Common myeloid progenitor, CD34-positive (primary cell): ENCODE data around the gene SH2D4B.

ENCODE experiments used
- CTCF ChIA-PET: fragments of 350-600 bp; sonication (Branson Sonifier 250); formaldehyde crosslinking; loops from one replicate; lab custom pipeline; 2021; ENCODE audit warnings: antibody characterized with exemption; lab: Charles Lee
- POLR2A ChIA-PET: fragments of 350-600 bp; sonication (Branson Sonifier 250); formaldehyde crosslinking; loops from one replicate; lab custom pipeline; 2021; ENCODE audit warnings: antibody characterized with exemption; lab: Charles Lee
- DNase-seq, 3 donors: peaks; one replicate each; pipeline versions ENCODE4 v3.0.0 to v3.0.0-alpha.2; 2013
- H3K27ac ChIP-seq, 2 experiments: 1 replicate in 1 of 2; 2 replicates in 1 of 2; pipeline ENCODE4 v1.7.0; 2013; ENCODE audit warnings: inconsistent platforms in 2 of 2, low read length in 2 of 2, mild to moderate bottlenecking in 2 of 2, low read depth in 1 of 2, moderate library complexity in 1 of 2; ENCODE audit not compliant: severe bottlenecking in 2 of 2, insufficient read depth in 1 of 2, poor library complexity in 1 of 2
- H3K27me3 ChIP-seq, 5 experiments: replicated peaks in 2 of 5; 1 replicate in 3 of 5; 2 replicates in 2 of 5; pipeline versions ENCODE4 v1.6.1 to v1.7.0; 2013; ENCODE audit warnings: low read length in 4 of 5, mild to moderate bottlenecking in 2 of 5, moderate library complexity in 2 of 5, inconsistent platforms in 1 of 5; ENCODE audit not compliant: insufficient read depth in 5 of 5, control insufficient read depth in 4 of 5
- H3K36me3 ChIP-seq, 4 experiments: 1 replicate in 2 of 4; 2 replicates in 2 of 4; pipeline versions ENCODE4 v1.6.1 to v1.7.0; 2013; ENCODE audit warnings: low read length in 3 of 4, control low read depth in 1 of 4, mild to moderate bottlenecking in 1 of 4; ENCODE audit not compliant: control insufficient read depth in 4 of 4, insufficient read depth in 4 of 4
- H3K4me1 ChIP-seq, 4 experiments: 1 replicate in 3 of 4; 2 replicates in 1 of 4; pipeline versions ENCODE4 v1.6.1 to v1.7.1; 2013; ENCODE audit warnings: low read length in 3 of 4, mild to moderate bottlenecking in 3 of 4, control low read depth in 1 of 4, inconsistent platforms in 1 of 4, moderate library complexity in 1 of 4; ENCODE audit not compliant: control insufficient read depth in 4 of 4, insufficient read depth in 4 of 4; ENCODE audit errors: control extremely low read depth in 1 of 4
- H3K4me3 ChIP-seq, 7 experiments: 1 replicate in 4 of 7; 2 replicates in 3 of 7; pipeline versions ENCODE4 v1.5.1 to v1.7.0; 2013; ENCODE audit warnings: mild to moderate bottlenecking in 7 of 7, low read length in 6 of 7, moderate library complexity in 6 of 7, inconsistent platforms in 2 of 7, low read depth in 2 of 7, control low read depth in 1 of 7; ENCODE audit not compliant: insufficient read depth in 4 of 7, control insufficient read depth in 1 of 7; ENCODE audit errors: extremely low read depth in 1 of 7
- H3K9me3 ChIP-seq, 5 experiments: 1 replicate in 4 of 5; 2 replicates in 1 of 5; pipeline versions ENCODE4 v1.6.1 to v1.7.1; 2013; ENCODE audit warnings: low read length in 4 of 5, mild to moderate bottlenecking in 2 of 5, inconsistent platforms in 1 of 5, low read depth in 1 of 5, moderate library complexity in 1 of 5; ENCODE audit not compliant: control insufficient read depth in 4 of 5, insufficient read depth in 2 of 5; ENCODE audit errors: control extremely low read depth in 1 of 5
- WGBS: methylation state at CpG from one replicate; pipeline ENCODE4 v1.1.5; 2013; ENCODE audit not compliant: insufficient coverage; 5-methylcytosine and 5-hydroxymethylcytosine counted together

The SH2D4B gene

GRCh38 chr10:80585812-80586211 is 48.1 kb downstream of the SH2D4B start:
- POLR2A ChIA-PET = no interaction called here
- peaks cover 0 to 5% (median under 1%) of the 10 kb centered on the region in 4 experiments for H3K4me1 ChIP-seq
- 88% methylated on average over 15 of the region's 23 CpGs for WGBS
- no peaks in the 10 kb centered on the region for H3K36me3 ChIP-seq
- H3K9me3 ChIP-seq = no peaks in the 10 kb centered on the region
- H3K4me3 ChIP-seq = no peak overlapping the region
- no peak for DNase-seq
- no peak overlapping the region for H3K27ac ChIP-seq
- CTCF ChIA-PET = interaction anchor here (1.3 kb wide), 1 partner anchor 10 kb away, joined by 3 read pairs; no protein-coding TSS in a partner anchor
- no peaks in the 10 kb centered on the region for H3K27me3 ChIP-seq

- WGBS = 81% methylated on average over 5 of the region's 10 CpGs
- H3K9me3 ChIP-seq = no peaks in the 10 kb centered on the region
- H3K4me1 ChIP-seq = peaks cover 0 to 2% (median 0%) of the 10 kb centered on the region in 4 experiments
- ChIA-PET CTCF (interaction anchor here (0.6 to 2.2 kb wide), 2 partner anchors 11 to 22 kb away, joined by 3 to 13 read pairs; no protein-coding TSS in a partner anchor), POLR2A (no interaction called here)
- no peak overlapping the region for H3K4me3 ChIP-seq
- DNase-seq = no peak
- no peaks in the 10 kb centered on the region for H3K27me3 ChIP-seq
- no peaks in the 10 kb centered on the region for H3K36me3 ChIP-seq
- H3K27ac ChIP-seq = no peak overlapping the region
These were observed 50.8 kb downstream of the SH2D4B start for GRCh38 chr10:80588546-80588945.

GRCh38 chr10:80589726-80590373 is 52.1 kb downstream of the SH2D4B start:
- 93% methylated on average over 5 of the region's 5 CpGs for WGBS
- H3K9me3 ChIP-seq = no peaks in the 10 kb centered on the region
- H3K4me1 ChIP-seq = peaks cover 0 to 2% (median 0%) of the 10 kb centered on the region in 4 experiments
- CTCF ChIA-PET = no interaction called here
- no peak for DNase-seq
- POLR2A ChIA-PET = no interaction called here
- no peak overlapping the region for H3K4me3 ChIP-seq
- no peak overlapping the region for H3K27ac ChIP-seq
- no peaks in the 10 kb centered on the region for H3K27me3 ChIP-seq
- H3K36me3 ChIP-seq = no peaks in the 10 kb centered on the region

GRCh38 chr10:80590585-80591125 is 53.0 kb downstream of the SH2D4B start:
- WGBS = no CpG with 5 or more reads among the region's 3 CpGs
- peaks cover 0 to 2% (median 0%) of the 10 kb centered on the region in 4 experiments for H3K4me1 ChIP-seq
- ChIA-PET POLR2A (no interaction called here), CTCF (no interaction called here)
- H3K9me3 ChIP-seq = no peaks in the 10 kb centered on the region
- no peak overlapping the region for H3K27ac ChIP-seq
- H3K4me3 ChIP-seq = no peak overlapping the region
- no peak for DNase-seq
- H3K36me3 ChIP-seq = no peaks in the 10 kb centered on the region
- H3K27me3 ChIP-seq = no peaks in the 10 kb centered on the region

GRCh38 chr10:80596391-80597257 is 58.9 kb downstream of the SH2D4B start:
- H3K27ac ChIP-seq = no peak overlapping the region

GRCh38 chr10:80598084-80598798 is 60.5 kb downstream of the SH2D4B start:
- peak in 1 of 3 donors; percentile 23 for DNase-seq
- Histone ChIP-seq H3K36me3 (no peaks in the 10 kb centered on the region), H3K27ac (no peak overlapping the region), H3K4me3 (no peak overlapping the region), H3K4me1 (peaks cover 0 to 19% (median 0%) of the 10 kb centered on the region in 4 experiments), H3K9me3 (no peaks in the 10 kb centered on the region), H3K27me3 (no peaks in the 10 kb centered on the region)
- ChIA-PET CTCF (interaction anchor here (0.9 to 3.4 kb wide), 9 partner anchors 10 to 212 kb away, joined by 3 to 13 read pairs (median 5); no protein-coding TSS in a partner anchor), POLR2A (no interaction called here)
- WGBS = 68% methylated on average over 3 of the region's 3 CpGs

More at GRCh38 chr10:80596391-80597257, 58.9 kb downstream of the SH2D4B start:
- H3K4me1 ChIP-seq = peaks cover 0 to 19% (median 1%) of the 10 kb centered on the region in 4 experiments
- no peak overlapping the region for H3K4me3 ChIP-seq
- no peaks in the 10 kb centered on the region for H3K27me3 ChIP-seq
- DNase-seq = peak; percentile 50 to 70 (median 68)
- no peaks in the 10 kb centered on the region for H3K9me3 ChIP-seq
- WGBS = 61% methylated on average over 8 of the region's 15 CpGs
- ChIA-PET POLR2A (no interaction called here), CTCF (interaction anchor here (0.8 to 1.5 kb wide), 7 partner anchors 10 to 152 kb away, joined by 3 to 7 read pairs (median 5); no protein-coding TSS in a partner anchor)
- no peaks in the 10 kb centered on the region for H3K36me3 ChIP-seq
